Renal pelvis (tissue), 4 donors: Measurements from ENCODE around the gene SPIRE2. TPM values are rescaled to one million over a fixed set of nuclear protein-coding genes. Genes with fewer than 3 reads are reported as not detected.
A peak's percentile ranks its signal among the peaks of the same experiment; 100 is the strongest.
"Not testable (repeated sequence)": the region's sequence is repeated elsewhere in the genome, so short reads cannot be mapped to it uniquely, and the experiment has no call there.

Experiments
- DNase-seq: peaks from one replicate; pipeline ENCODE4 v3.0.0-alpha.2; 2013
- polyA plus RNA-seq, 3 donors: library from polyadenylated mRNA; unstranded; fragments of 120-200 nt; gene quantifications; one replicate each; pipeline ENCODE4 v1.2.1, GENCODE V29; 2013; ENCODE audit not compliant: insufficient read length in 3 of 3

SPIRE2 gene
- polyA plus RNA-seq, 3 donors: 10.8 to 18.1 (median 17.5) TPM

DNA sequence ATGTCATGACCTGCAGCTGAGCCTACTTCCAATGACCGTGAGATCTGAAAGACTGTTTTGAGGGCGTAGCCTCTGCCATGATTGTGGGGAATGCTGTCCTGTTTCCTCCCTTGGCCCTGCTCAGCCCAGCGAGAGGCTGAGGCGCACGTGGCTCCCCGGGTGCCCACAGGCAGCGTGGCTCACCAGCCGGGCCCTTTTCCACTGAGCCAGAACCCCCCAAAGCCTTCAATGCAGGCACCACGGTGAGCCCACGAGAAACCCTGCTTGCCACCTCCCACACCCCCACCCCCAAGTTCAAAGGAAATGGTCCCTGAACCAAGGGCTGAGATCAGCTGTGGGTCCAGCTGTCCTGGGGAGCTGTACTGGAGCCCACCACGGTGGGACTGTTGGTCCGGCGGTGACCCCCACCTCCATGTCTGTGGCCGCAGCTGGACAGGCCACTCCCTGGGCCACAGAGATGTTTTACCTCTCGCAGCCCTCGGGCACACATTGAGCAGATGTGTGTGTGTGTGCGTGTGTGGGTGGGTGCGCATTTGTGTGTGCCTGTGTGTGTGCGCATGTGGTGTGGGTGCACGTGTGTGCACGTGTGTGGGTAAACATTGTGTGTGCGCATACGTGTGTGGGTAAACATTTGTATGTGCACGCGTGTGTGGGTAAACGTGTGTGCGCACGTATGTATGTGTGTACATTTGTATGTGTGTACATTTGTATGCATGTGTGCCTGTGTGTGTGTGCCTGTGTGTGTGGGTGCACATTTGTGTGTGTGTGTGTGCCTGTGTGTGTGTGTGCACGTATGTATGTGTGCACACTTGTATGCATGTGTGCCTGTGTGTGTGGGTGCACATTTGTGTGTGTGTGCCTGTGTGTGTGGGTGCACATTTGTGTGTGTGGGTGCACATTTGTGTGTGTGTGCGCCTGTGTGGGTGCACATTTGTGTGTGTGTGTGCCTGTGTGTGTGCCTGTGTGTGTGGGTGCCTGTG, 85.4 kb downstream of the SPIRE2 start:
- no peak for DNase-seq

DNA sequence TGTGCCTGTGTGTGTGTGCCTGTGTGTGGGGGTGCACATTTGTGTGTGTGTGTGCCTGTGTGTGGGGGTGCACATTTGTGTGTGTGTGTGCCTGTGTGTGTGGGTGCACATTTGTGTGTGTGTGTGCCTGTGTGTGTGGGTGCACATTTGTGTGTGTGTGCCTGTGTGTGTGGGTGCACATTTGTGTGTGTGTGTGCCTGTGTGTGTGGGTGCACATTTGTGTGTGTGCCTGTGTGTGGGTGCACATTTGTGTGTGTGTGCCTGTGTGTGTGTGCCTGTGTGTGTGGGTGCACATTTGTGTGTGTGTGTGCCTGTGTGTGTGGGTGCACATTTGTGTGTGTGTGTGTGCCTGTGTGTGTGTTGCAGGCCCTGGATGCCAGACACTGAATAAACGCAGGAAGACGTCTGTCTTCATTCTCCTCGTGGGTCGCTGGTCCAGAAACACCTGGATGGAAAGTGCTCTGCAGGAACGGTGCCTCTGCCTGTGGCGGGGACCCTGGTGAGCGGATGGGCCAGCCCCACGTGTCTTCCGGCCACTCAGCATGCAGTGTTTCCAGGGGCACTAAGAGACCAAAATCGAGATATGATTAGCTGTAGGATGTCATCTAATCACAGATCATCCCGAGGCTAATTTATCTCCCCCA, 86.5 kb downstream of the SPIRE2 start:
- DNase-seq: not testable (repeated sequence)

DNA sequence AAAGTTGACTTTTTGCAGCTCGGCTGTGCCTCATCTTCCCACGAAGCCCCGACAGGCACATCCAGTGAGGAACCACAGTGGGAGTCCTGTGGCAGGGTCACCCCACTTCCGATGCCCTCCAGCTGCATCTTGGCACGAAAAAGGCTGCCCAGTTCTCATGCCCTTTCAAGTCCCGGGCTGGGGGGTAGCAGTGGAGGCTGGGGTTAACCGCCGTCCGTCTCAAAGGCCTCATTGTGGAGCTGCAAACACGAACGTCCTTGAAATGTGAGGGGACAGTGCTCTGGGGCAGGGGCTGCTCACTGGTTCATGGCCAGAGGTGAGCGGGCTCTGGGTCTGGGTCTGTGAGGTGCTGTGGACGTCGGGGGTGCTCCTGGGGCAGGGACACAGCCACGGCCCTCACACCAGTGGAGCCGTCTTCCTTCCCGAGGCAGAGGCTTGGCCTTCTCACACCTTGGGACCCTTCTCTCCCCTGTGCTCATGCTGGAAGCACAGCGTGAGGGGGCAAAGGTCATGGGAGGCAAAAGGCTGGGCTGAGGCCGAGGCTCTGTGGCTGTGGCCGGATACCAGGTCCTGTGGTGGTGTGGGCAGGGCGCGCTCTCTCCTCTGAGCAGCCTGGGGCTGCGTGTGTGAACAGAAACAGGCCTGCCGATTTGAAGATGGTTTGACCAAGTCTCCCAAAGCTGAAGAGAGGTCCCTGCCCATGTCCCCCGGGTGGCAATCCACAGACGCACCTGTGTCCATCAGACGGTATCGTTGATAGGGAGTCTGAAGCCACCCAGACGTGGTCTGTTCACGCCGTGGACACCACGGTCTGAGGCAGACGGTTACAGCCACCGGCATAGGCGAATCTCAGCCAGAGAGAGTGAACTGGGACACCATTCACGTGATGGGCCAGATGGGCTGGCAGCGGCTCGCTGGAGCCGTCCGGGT, 87.3 kb downstream of the SPIRE2 start:
- no peak for DNase-seq

DNA sequence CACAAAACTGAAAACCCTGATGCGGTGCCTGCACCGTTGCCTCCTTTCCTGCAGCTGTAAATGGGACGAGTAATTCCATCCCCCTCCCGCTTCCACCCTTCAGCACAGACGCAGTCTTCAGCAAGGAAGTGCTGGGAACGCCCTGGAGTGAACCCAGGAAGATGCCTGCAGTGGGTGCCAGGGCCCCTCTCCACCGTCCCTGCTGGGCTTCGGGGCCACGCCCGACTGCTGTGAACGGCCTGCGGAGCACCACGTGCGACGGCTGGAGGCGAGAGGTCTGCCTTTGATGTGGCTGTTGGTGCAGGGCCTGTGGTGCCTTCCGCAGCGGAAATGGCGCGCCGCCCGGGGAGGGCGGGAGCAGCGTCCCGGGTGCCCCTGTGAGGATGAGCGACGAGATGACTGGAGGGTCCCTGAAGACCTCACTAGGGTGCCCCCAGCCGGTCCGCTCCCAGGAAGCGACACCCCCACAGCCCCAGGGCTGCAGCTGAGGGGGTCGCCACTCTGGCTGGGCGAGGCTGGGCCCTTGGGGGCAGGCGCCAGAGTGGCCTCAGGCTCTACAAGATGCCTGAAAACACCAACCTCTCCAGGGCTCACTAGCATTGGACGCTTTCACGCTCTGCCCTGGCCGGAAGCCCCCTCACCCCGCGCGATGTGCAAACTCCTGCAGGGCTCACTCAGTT, 89.6 kb downstream of the SPIRE2 start:
- peak; percentile 42 for DNase-seq

DNA sequence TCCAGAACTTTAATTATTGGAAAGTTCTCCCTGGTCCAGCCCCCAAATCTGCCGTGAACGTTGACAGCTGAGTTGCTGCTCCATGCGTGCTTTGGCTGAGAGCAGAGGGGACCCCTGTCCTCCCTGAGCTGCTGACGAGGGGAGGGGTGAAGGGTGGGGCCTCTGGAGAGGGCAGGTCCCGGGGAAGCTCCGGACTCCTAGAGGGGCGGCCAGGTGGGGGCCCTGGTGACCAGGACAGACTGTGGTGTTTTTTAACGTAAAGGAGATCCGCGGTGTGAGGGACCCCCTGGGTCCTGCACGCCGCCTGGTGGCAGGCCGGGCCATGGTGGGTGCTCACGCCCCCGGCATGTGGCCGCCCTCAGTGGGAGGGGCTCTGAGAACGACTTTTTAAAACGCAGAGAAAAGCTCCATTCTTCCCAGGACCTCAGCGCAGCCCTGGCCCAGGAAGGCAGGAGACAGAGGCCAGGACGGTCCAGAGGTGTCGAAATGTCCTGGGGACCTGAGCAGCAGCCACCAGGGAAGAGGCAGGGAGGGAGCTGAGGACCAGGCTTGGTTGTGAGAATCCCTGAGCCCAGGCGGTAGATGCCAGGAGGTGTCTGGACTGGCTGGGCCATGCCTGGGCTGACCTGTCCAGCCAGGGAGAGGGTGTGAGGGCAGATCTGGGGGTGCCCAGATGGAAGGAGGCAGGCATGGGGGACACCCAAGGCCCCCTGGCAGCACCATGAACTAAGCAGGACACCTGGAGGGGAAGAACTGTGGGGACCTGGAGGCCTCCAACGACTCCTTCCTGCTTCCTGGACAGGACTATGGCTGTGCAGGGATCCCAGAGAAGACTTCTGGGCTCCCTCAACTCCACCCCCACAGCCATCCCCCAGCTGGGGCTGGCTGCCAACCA, 90.4 kb downstream of the SPIRE2 start, which contains the start of gene MC1R:
Gene MC1R, plus strand, starts transcription at position 410 of the 895 bp plus-strand sequence. Its CDS starts 397 bp downstream, at position 807.
- peak; percentile 40 for DNase-seq

DNA sequence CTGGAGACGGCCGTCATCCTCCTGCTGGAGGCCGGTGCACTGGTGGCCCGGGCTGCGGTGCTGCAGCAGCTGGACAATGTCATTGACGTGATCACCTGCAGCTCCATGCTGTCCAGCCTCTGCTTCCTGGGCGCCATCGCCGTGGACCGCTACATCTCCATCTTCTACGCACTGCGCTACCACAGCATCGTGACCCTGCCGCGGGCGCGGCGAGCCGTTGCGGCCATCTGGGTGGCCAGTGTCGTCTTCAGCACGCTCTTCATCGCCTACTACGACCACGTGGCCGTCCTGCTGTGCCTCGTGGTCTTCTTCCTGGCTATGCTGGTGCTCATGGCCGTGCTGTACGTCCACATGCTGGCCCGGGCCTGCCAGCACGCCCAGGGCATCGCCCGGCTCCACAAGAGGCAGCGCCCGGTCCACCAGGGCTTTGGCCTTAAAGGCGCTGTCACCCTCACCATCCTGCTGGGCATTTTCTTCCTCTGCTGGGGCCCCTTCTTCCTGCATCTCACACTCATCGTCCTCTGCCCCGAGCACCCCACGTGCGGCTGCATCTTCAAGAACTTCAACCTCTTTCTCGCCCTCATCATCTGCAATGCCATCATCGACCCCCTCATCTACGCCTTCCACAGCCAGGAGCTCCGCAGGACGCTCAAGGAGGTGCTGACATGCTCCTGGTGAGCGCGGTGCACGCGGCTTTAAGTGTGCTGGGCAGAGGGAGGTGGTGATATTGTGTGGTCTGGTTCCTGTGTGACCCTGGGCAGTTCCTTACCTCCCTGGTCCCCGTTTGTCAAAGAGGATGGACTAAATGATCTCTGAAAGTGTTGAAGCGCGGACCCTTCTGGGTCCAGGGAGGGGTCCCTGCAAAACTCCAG, 91.5 kb downstream of the SPIRE2 start:
- DNase-seq: no peak

DNA sequence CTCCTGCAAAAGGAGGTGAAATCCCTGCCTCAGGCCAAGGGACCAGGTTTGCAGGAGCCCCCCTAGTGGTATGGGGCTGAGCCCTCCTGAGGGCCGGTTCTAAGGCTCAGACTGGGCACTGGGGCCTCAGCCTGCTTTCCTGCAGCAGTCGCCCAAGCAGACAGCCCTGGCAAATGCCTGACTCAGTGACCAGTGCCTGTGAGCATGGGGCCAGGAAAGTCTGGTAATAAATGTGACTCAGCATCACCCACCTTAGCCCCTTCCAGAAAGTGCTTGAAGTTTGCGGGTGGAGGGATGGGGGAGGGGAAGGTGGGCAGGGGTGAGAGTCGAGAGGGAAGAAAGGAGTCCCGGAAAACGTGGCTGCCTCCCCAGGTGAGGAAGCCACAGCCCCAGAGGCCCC, 92.4 kb downstream of the SPIRE2 start:
- DNase-seq: no peak

Other genes with a start within 250 kb of the SPIRE2 start
- 10 to 100 TPM; 31.6 to 76.5 (median 60.1) TPM for gene DPEP1, start 214.8 kb upstream of the SPIRE2 start, polyA plus RNA-seq
- gene CHMP1A, start 170.8 kb upstream of the SPIRE2 start, polyA plus RNA-seq: 10 to 100 TPM; 82.8 to 96.3 (median 91.1) TPM
- 10 to 100 TPM; 16.5 to 18.3 (median 17.3) TPM for gene SPATA33, start 170.6 kb upstream of the SPIRE2 start, polyA plus RNA-seq
- 100 to 1,000 TPM; 115 to 150 (median 147) TPM for gene CDK10, start 141.8 kb upstream of the SPIRE2 start, polyA plus RNA-seq
- gene SPATA2L, start 126.8 kb upstream of the SPIRE2 start, polyA plus RNA-seq: 1 to 10 TPM; 7.5 to 9.0 (median 9.0) TPM
- 10 to 100 TPM; 12.8 to 16.8 (median 14.7) TPM for gene VPS9D1, start 107.6 kb upstream of the SPIRE2 start, polyA plus RNA-seq
- gene ZNF276, start 106.9 kb upstream of the SPIRE2 start, polyA plus RNA-seq: 10 to 100 TPM; 25.4 to 38.7 (median 32.9) TPM
- gene FANCA, start 11.8 kb upstream of the SPIRE2 start, polyA plus RNA-seq: 10 to 100 TPM; 27.3 to 46.2 (median 38.7) TPM
- gene TCF25, start 45.1 kb downstream of the SPIRE2 start, polyA plus RNA-seq: 100 to 1,000 TPM; 138 to 168 (median 157) TPM
- 1 to 10 TPM; 3.1 to 6.4 (median 5.3) TPM for gene MC1R, start 90.4 kb downstream of the SPIRE2 start, polyA plus RNA-seq
- 10 to 100 TPM in 2 of 3 donors, 1 to 10 TPM in 1; 8.0 to 16.8 (median 13.9) TPM for gene TUBB3, start 94.9 kb downstream of the SPIRE2 start, polyA plus RNA-seq
- gene DEF8, start 120.3 kb downstream of the SPIRE2 start, polyA plus RNA-seq: 10 to 100 TPM; 41.9 to 52.0 (median 47.1) TPM
- 10 to 100 TPM; 15.2 to 15.4 (median 15.2) TPM for gene DBNDD1, start 191.0 kb downstream of the SPIRE2 start, polyA plus RNA-seq
- gene PRDM7, start 248.9 kb downstream of the SPIRE2 start, polyA plus RNA-seq: under 1 TPM; 0.44 to 0.83 (median 0.74) TPM